GM21367 (cell line): Measurements from ENCODE around the gene SAG.
"Not testable (repeated sequence)": the region's sequence is repeated elsewhere in the genome, so short reads cannot be mapped to it uniquely, and the experiment has no call there.

Source experiments
- ATAC-seq: cut with Tn5 transposase; IDR thresholded peaks from one replicate; pipeline ENCODE4 v1.9.1; 2021; ENCODE audit not compliant: unreplicated experiment

Gene SAG

GRCh38 chr2:233353769-233354499 is 46.3 kb downstream of the SAG start, which contains the start of gene DGKD:
Gene DGKD, plus strand, starts transcription at chr2:233354494. Its CDS starts 25 bp downstream, at chr2:233354519.
- no peak for ATAC-seq

DNA sequence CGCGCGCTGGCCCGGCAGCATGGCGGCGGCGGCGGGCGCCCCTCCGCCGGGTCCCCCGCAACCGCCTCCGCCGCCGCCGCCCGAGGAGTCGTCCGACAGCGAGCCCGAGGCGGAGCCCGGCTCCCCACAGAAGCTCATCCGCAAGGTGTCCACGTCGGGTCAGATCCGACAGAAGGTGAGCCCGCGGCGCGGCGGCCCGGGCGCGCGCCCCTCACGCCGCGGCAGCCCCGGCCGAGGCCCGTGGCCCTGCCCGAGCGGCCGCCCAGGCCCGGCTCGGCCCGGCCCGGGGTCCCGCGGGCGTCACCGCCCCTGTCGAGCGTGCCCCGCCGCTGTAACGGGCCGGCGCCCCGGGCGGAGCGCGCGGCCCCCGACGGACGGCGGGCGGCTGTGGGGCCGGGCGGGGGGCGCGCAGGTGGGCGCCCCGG is 46.9 kb downstream of the SAG start:
- no peak for ATAC-seq

DNA sequence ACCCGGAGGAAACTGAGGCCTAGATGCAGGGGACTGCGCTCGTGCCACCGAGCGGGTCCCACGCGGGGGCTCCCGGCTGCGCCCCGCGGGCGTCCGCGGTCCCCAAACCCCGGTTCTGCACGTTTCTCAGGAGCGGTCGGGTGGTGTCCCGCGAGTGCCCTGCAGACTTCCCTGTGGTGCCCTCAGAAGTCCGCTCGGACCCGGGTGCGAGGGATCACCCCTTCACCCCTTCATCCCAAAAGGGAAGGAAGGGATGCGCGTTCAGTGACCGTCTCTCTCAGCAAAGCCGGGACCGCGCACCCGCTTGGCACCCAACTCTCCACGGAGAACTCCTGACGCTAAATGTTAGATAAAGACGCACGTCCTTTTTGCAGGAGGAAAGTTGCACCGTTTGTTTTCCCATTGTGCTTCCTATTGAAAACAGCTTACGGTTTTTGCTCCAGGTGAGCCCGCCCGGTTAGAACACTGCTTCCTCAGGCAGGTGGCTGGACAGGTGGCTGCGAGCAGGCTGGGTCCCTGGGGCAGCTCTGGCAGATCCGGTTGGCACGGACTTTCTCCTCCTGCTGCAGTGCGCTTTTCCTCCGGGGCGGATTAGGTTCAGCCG is 47.5 kb downstream of the SAG start:
- ATAC-seq = no peak

- ATAC-seq = no peak
Measured at GRCh38 chr2:233355916-233356315, 48.3 kb downstream of the SAG start.

DNA sequence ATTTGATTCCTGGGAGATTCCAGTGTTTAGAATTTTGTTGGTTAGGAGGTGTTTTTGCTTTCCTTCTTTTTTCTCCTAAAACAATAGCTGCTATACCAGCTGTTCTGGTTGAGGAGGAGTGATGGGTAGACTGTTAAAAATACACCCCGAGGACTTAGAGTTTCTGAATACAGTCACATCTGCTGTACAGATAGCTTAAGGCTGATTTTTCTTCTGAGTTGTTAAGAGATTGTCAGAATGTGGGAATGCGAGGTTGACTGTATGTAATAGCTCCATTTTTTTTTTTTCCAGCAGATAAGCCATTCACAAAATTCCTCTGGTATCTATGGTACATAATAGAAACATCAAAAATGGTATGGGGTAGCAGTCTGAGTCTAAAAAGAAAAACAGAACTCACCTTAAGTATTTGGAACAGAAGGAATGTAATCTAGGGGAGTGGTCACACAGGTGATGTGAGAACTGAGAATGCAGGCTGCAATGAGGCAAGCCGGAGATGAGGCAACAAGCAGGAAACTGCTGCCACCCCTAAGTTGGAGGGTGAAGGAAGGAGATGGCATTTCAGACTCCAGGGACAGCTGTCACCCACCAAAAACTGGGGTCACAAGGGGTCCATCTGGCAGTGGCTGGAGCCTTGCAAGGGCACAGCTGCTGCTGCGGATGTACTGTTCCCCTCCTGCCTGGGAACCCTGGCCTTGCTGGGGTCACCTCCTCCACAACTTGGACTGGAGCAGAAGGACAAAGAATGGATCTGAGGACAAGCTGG is 49.1 kb downstream of the SAG start:
- no peak for ATAC-seq

DNA sequence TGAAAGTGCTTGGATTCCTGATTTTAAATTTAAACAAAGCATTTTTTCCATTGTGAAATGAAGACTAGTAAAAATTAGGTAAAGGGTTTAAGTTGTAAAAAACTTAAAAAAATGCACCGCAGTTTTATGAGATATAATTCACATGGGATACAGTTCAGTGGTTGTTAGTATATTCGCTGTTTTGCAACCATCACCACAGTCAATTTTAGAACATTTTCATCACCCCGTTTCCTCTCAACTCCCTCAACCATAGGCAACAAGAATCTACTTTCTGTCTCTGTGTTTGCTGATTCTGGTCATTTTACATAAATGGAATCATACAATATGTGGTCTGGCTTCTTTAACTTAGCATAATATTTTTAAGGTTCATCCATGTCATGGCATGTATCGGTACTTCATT is 50.7 kb downstream of the SAG start:
- ATAC-seq = no peak

DNA sequence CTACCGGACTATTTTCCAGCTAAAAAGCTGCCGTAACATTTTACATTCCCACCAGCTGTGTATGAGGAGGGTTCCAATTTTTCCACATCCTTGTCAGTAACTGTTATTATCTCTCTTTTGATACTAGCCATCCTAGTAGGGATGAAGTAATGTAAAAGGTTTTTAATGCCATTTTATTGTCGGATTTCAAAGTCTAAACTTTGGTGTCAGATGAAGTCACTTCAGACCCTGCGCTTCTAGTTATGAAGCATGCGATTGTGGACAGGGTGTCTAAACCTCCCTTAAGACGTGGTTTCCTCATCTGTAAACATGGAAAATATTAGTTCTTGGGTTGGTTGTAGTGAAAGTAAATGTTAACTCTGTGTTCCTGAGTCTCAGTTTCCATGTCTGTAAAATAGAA is 51.3 kb downstream of the SAG start:
- ATAC-seq = no peak

DNA sequence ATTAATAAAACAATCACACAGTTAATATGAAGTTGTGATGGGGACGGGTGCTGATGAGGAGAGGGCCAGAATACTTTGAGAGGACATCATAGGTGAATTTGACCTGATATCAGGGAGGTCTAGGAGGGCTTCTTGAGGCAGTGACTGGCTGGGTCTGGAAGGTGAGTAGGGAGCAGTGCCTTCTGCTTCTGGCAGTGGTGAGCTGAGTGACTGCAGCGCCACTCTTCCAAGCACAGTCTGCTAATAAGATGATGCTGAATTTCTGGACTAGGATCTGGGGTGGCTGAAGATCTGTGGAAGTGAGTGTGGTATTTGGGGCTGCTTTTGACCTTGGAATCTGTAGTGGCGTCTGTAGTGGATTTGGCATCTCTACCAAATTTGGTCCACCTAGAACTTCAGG is 52.2 kb downstream of the SAG start:
- ATAC-seq = no peak

DNA sequence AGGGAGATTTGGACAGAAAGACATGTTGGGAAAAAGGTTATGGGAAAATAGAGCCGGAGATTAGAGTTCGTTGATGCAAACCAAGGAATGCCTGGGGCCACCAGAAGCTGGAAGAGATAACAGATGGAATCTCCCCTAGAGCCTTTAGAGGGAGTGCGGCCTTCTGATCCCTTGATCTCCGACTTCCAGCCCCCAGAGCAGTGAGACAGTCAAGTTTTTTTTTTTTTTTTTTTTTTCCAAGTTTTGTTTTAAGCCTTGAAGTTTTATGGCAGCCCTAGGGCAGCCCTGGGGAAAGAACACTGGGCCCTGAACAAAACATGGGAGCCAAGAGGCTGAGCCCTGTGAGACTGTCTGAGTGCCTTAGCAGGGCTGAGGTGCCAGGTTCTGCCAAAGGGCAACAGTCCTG is 53.2 kb downstream of the SAG start:
- ATAC-seq = no peak

- no peak for ATAC-seq
Measured at GRCh38 chr2:233361297-233361696, 53.7 kb downstream of the SAG start.

DNA sequence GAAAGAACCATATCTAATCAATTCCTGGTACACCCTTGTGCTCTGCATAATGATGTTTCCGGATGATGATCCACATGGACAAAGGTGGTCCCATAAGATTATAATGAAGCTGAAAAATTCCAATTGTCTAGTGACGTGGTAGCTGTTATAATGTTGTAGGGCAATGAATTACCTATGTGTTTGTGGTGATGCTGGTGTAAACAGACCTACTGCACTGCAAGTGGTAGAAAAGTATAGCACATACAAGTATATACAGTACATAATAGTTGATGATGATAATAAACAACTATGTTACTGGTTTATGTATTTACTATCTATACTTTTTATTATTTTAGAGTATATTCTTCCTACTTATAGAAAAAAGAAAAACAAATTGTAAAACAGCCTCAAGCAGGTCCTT is 55.1 kb downstream of the SAG start:
- ATAC-seq = no peak

GRCh38 chr2:233363744-233364235 is 56.2 kb downstream of the SAG start:
- no peak for ATAC-seq

- no peak for ATAC-seq
Measured at GRCh38 chr2:233365861-233366520, 58.4 kb downstream of the SAG start.

GRCh38 chr2:233367586-233367985 is 60.0 kb downstream of the SAG start:
- no peak for ATAC-seq

DNA sequence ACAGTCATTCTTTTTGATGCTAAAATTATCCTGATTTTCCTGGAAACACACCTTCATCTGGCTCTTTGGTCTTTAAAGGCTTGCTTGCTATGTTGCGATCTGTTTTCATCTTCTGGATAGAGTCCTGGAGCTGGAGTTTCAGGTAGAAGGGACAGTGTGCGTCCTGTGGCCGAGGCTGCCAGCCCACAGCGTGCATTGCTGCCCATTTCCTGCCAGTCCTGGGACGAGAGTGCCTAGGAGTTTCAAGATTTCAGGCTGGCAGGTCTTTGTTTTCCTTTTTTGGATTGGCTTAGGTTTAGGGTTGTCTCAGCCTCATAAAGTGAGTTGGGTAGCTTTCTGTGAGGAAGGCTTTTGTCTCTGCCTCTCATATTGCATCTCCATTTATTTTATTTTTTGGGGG is 61.1 kb downstream of the SAG start:
- no peak for ATAC-seq

DNA sequence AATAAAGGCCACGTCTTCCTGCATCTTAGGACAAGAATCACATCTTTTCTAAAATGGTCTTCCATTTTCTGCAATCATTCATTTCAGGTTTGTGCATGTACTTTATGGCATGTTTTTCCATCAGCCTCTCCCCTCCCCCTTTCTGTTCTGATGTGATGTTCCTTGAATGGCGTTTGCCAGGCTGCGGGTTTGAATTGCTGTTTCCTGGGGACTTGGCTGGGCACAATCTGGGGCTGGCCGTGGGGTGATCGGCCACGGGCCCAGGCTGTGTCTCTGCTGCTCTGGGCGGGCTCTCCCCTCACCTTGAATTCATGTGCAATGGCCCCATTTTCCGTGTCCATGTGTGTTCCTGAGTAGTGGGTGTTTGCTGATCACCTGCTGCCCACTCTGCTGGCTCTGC is 61.8 kb downstream of the SAG start:
- no peak for ATAC-seq

GRCh38 chr2:233369897-233370685 is 62.5 kb downstream of the SAG start:
- no peak for ATAC-seq

DNA sequence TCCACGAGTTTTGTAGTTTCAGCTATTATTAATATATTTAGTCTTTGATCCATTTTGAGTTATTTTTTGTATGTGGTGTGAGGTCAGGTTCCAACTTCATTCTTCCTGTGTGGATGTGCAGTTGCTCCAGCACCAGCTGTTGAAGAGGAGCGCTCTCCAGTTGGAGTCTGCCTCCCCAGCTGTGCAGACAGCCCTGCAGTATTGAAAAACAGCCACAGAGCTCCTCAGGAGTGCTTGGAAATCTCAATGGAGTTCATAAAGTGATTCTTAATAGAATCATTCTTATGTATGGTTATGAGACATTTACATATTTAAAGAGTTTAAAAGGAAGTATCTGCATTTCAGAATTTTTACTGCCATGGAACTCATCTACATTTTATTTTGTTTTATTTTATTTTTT is 64.0 kb downstream of the SAG start:
- ATAC-seq = no peak

DNA sequence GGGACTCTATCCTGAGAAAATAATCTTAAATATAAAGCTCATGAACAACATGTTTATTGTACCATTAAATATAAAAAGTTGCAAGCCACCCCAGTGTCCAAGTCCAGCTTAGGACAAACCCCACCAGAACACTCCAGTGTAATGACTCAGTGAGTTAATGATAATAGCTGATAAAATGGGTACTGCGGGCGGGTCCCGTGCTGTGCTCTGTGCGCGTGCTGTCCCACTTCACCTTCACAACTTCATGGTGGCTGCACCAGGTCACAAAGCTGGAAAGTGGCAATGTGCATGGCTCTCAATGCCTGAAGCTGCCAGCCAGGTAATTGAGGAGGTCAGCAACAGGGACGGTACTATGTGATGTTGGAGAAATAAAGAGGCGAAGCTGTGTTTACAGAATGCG is 65.2 kb downstream of the SAG start:
- no peak for ATAC-seq

DNA sequence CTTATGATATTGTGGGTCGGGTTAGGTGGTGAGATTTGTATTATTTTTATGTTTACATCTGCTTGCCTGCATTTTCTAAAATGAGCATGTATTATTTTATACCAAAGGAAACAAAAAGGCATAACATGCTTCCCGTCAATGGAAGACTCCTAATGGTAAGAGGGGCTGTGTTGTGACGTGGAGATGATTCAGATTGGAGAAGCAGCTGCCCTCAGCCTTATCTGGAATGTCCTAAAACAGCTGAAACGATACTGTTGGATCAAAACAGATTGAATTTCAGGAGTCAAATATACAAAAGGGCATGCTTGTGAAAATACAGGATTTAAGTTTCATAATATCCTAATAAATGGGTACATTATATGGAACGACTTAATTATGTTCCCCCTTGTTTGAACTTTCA is 65.7 kb downstream of the SAG start:
- ATAC-seq = no peak

DNA sequence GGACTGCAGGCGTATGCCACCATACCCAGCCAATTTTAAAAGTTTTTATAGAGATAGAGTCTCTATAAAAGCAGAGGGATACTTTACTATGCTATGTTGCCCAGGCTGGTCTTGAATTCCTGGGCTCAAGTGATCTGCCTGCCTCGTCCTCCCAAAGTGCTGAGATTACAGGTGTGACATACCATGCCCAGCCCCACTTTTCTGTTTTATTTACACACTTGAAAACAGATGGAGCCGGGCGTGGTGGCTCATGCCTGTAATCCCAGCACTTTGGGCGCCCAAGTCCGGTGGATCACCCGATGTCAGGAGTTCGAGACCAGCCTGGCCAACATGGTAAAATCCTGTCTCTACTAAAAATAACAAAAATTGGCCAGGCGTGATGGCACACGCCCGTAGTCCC is 67.2 kb downstream of the SAG start:
- ATAC-seq = not testable (repeated sequence)
